NT2/D1 (cell line): ENCODE measurements around the gene RAB31.

Source experiments
- DNase-seq: peaks from one replicate; pipeline ENCODE4 v3.0.0-alpha.2; 2011; ENCODE audit warnings: low read depth, low spot score
- H3K27me3 ChIP-seq: 2 replicates; pipeline ENCODE4 v1.6.0; 2011; ENCODE audit warnings: mild to moderate bottlenecking; ENCODE audit not compliant: insufficient read length, insufficient read depth
- H3K36me3 ChIP-seq: 2 replicates; pipeline ENCODE4 v1.6.1; 2011; ENCODE audit warnings: mild to moderate bottlenecking, low read length, mixed read lengths; ENCODE audit not compliant: insufficient read depth, insufficient read length
- H3K4me1 ChIP-seq: 2 replicates; pipeline ENCODE4 v1.5.1; 2011; ENCODE audit not compliant: insufficient read depth, insufficient read length
- H3K4me3 ChIP-seq: 2 replicates; pipeline ENCODE4 v1.5.1; 2011; ENCODE audit warnings: low read depth; ENCODE audit not compliant: insufficient read length
- H3K9ac ChIP-seq: 2 replicates; pipeline ENCODE4 v1.6.0; 2011; ENCODE audit warnings: low read depth; ENCODE audit not compliant: insufficient read length
- H3K9me3 ChIP-seq: 2 replicates; pipeline ENCODE4 v1.5.1; 2011; ENCODE audit warnings: mild to moderate bottlenecking, low read length; ENCODE audit not compliant: insufficient read depth
- SUZ12 ChIP-seq: IDR thresholded peaks from 2 replicates; pipeline ENCODE4 v1.6.1; 2011; ENCODE audit not compliant: insufficient read length, insufficient read depth; ENCODE audit errors: extremely low read depth
- YY1 ChIP-seq: IDR thresholded peaks from 2 replicates; pipeline ENCODE4 v1.6.1; 2011; ENCODE audit not compliant: insufficient read length, insufficient read depth
- ZNF274 ChIP-seq: IDR thresholded peaks from 2 replicates; pipeline ENCODE4 v1.6.1; 2011; ENCODE audit warnings: mild to moderate bottlenecking, low read depth, low read length

Gene RAB31

DNA sequence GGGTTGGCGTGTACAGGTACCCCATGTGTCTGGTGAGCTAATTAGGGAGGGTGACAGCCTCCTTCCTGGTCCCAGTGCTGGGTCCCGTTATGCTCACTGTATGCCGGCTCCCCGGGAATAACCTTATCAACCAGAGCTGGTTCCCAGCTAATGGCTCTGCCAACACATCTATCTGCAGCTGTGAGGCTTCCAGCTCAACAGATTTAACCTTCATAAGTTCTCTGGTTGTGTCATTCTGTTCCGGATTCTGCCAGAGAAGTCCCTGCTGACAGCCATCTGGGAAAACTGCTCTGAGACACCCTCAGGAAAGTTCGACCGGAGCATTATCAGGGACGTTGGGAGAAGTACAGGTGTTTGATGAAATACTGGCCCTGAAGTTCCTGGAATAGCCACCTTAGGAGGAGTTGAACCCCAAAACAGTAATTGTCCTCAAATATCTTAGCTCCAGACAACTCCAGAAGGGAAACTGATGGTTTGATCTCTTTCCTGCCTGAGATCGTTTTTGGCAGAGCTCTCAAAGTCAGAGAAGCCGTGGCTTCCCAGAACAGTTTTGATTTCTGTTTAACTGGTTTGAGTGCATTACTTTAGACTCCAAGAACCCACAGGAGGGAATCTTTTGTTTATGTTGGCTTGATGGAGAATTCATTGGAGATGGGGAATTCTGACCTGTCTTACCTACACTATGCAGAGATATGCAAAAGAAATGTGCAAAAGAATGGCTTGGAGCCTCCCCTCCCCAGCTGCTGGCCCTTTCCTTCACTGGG lies 138.2 kb downstream of the RAB31 start:
- H3K4me1 ChIP-seq: peaks cover 2% of the 10 kb centered on the region
- H3K9me3 ChIP-seq: no peaks in the 10 kb centered on the region
- no peak overlapping the region for H3K9ac ChIP-seq
- DNase-seq: no peak
- peaks cover 36% of the 10 kb centered on the region for H3K36me3 ChIP-seq
- no peak overlapping the region for H3K4me3 ChIP-seq
- TF ChIP-seq SUZ12 (no peak), YY1 (no peak), ZNF274 (no peak)
- no peaks in the 10 kb centered on the region for H3K27me3 ChIP-seq

DNA sequence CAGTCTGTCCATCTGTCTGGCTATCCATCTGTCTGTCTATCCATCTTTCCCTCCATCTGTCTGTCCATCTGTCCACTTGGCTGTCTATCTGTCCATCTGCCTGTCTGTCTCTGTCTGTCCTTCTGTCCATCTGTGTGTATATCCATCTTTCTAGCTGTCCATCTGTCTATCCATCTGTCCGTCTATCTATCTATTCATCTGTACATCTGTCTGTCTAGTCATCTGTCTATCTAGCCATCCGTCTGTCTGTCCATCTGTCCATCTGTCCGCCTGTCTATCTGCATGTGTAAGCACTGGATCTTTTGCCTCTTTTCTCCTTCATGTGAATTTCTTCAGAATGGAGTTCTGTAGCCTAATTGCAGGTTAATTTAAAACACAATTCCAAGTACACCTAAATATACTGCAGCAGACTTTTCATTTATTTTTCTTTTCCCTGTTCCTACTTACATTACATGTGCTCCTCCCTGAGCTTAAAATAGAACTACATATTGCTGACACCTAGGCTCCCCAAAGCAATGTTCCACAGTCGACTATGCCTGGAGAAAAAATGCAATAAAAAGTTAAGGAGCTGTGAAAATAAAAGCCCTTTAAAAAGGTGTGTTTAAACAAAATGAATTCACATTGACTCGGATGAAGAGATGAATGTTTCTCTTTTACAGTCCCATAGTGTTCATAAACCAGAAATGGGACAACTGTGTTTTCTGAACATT lies 140.2 kb downstream of the RAB31 start:
- peaks cover 10% of the 10 kb centered on the region for H3K9me3 ChIP-seq
- H3K36me3 ChIP-seq: peaks cover 28% of the 10 kb centered on the region
- H3K27me3 ChIP-seq: no peaks in the 10 kb centered on the region
- no peak overlapping the region for H3K4me3 ChIP-seq
- no peak for DNase-seq
- H3K9ac ChIP-seq: no peak overlapping the region
- TF ChIP-seq SUZ12 (no peak), YY1 (no peak), ZNF274 (no peak)
- peaks cover 2% of the 10 kb centered on the region for H3K4me1 ChIP-seq

DNA sequence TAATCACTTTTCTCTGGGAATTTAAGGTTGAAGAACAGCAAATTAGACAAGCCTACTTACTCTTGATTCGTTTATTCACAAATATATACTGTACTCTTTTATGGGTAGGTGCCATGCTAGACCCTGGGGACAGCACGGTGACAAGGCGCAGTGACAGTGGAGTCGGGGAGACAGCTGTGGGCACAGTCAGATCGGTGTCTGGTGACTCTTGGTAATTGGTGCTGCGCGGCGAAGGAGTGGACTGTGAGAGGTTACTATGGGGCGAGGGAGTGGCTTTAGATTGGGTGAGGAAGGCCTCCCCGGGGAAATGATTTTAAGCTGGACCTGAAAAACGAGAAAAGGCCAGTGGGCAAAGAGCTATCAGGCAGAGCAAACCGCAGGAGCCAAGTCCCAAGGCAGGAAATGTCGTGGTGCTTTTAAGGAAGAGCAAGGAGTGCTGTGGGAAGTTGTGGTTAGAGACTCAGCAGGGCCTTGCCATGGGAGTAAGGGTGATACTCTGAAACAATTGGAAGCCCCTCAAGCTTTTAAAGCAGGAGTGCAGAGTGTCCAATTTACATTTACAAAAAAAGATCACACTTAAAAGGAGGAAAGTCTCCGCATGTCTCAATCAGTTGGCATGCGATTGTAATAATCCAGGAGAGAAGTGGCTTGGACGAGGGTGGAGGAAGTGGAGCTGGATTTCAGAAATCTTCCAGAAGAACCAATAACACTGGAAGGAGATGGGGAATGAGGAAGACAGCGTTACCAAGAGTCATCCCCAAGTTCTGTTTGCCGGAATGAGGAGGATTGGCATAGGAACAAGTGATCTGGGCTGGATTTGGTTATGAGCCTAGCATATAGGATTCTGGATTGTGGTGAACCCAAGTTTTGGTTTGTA lies 141.5 kb downstream of the RAB31 start:
- no peak for DNase-seq
- Histone ChIP-seq H3K36me3 (peaks cover 28% of the 10 kb centered on the region), H3K9ac (no peak overlapping the region), H3K4me1 (peaks cover 2% of the 10 kb centered on the region), H3K27me3 (no peaks in the 10 kb centered on the region), H3K4me3 (no peak overlapping the region), H3K9me3 (peaks cover 10% of the 10 kb centered on the region)
- TF ChIP-seq YY1: no peak
- TF ChIP-seq ZNF274: no peak
- TF ChIP-seq SUZ12: no peak

DNA sequence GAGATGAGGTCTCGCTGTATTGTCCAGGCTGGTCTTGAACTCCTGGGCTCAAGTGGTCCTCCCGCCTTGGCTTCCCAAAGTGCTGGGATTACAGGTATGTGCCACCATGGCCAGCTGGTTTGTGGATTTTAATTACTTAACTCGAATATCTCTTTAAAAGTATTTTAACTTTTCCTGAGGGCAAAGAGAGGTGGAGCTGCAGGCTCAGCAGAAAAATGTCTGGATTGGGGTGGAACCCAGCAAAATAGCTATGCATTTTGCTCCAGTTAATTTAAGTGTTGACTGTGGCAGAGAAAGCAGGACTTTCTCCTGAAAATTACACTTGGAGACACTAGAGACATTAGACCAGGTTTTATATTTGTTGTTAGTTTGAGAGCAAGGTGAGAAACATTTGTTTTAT lies 142.2 kb downstream of the RAB31 start:
- no peak for DNase-seq
- peaks cover 2% of the 10 kb centered on the region for H3K4me1 ChIP-seq
- H3K27me3 ChIP-seq: no peaks in the 10 kb centered on the region
- no peak overlapping the region for H3K4me3 ChIP-seq
- peaks cover 28% of the 10 kb centered on the region for H3K36me3 ChIP-seq
- H3K9me3 ChIP-seq: peaks cover 10% of the 10 kb centered on the region
- no peak overlapping the region for H3K9ac ChIP-seq
- no peak for TF ChIP-seq SUZ12
- no peak for TF ChIP-seq YY1
- TF ChIP-seq ZNF274: no peak

DNA sequence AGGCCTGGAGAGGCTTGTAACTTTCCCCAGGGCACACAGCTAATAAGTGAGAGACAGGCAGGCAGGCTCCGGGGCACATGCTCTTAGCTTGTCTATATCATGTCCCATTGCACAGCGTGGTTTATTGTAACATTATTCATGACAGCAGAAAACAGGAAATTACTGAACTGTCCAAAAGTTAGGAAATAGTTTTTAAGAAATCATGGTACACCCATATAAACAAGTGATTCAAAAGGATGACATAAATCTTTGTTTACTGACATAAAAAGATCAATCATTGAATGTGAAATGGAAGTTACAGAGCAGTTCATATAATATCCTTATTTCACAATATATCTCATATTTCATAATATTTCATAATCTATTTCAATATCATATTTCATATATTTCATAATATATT lies 143.4 kb downstream of the RAB31 start:
- no peak overlapping the region for H3K9ac ChIP-seq
- H3K4me3 ChIP-seq: no peak overlapping the region
- peaks cover 2% of the 10 kb centered on the region for H3K4me1 ChIP-seq
- TF ChIP-seq SUZ12: no peak
- no peak for TF ChIP-seq YY1
- TF ChIP-seq ZNF274: no peak
- DNase-seq: no peak
- no peaks in the 10 kb centered on the region for H3K27me3 ChIP-seq
- H3K9me3 ChIP-seq: peaks cover 10% of the 10 kb centered on the region
- peaks cover 20% of the 10 kb centered on the region for H3K36me3 ChIP-seq

DNA sequence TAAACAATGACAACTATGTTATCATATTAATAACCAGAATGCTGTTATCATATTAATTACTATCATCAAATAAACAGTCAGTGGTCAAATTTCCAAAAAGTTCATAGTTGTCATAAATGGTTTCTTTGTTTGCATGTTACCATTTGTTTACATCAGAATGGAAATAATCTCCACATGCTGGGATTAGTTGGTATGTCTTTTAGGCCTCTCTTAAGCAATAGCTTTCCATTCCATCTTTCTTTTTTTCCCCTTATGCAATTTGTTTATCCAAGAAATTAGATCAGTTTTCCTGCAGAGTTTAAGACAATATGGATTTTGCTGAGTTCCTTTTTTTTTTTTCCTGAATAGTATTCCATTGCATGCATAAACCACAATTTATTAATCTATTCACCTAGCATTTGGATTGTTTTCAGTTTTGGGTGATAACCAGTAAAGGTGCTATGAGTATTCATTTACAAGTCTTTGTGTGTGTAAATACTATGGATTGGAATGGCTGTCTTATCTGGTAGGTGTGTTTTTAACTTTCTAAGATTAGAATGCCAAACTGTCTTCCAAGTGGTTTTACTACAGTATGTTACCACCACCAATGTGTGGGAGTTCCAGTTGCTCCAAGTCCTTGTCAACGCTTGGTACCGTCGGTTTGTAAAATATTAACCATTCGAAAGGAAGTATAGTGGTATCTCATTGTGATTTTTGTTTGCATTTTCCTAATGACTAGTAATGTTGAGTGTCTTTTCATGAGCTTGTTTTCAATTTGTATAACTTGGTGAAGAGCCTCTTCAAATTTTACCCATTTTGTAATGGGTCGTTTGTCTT lies 144.4 kb downstream of the RAB31 start:
- Histone ChIP-seq H3K4me1 (peaks cover 2% of the 10 kb centered on the region), H3K27me3 (no peaks in the 10 kb centered on the region), H3K4me3 (no peak overlapping the region), H3K9ac (no peak overlapping the region), H3K9me3 (peaks cover 10% of the 10 kb centered on the region), H3K36me3 (peaks cover 13% of the 10 kb centered on the region)
- no peak for DNase-seq
- TF ChIP-seq ZNF274 (no peak), YY1 (no peak), SUZ12 (no peak)
